GM23338 (cell line): Measurements from ENCODE around the gene PPP1R16B.

ENCODE experiments used
- CTCF ChIP-seq, 2 experiments: fragments of 200-600 bp in 1 of 2; sonication (generic) in 1 of 2; conservative IDR thresholded peaks; 2 replicates each; pipeline versions ENCODE4 v1.5.1 to v1.6.1; 2016 to 2017; ENCODE audit warnings: antibody characterized with exemption in 2 of 2, low read depth in 2 of 2, mild to moderate bottlenecking in 2 of 2, moderate library complexity in 1 of 2
- EZH2 ChIP-seq: fragments of 200-600 bp; sonication (generic); IDR thresholded peaks from one replicate; pipeline ENCODE4 v1.8.0; 2017; ENCODE audit warnings: antibody characterized with exemption, mild to moderate bottlenecking, low read depth; ENCODE audit not compliant: unreplicated experiment
- EZH2phosphoT487 ChIP-seq: fragments of 200-600 bp; sonication (generic); IDR thresholded peaks from one replicate; pipeline ENCODE4 v1.8.1; 2018; ENCODE audit warnings: antibody characterized with exemption; ENCODE audit not compliant: unreplicated experiment
- REST ChIP-seq: IDR thresholded peaks from one replicate; pipeline ENCODE4 v1.6.1; 2018; ENCODE audit warnings: antibody characterized with exemption; ENCODE audit not compliant: unreplicated experiment

DNA sequence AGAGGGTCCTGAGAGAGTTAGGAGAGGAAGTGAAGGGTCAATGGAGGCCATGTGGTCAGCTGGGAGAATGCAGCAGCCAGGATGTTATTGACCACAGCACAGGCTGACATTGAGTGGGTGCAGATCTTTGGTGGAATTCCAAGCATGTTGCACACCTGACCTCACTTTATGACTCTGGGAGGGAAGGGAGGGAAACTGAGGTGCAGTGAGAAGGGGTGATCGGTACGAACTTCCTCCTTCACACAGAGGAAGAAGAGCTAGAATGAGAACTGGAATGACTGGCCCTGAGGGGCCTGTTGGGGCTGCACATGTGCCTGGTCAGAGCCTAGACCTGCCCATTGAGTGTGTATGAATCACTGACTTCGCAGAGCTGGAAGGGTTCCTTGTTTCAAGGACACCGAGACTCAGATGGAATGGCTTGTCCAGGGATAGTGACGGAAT is 130.5 kb downstream of the PPP1R16B start:
- TF ChIP-seq CTCF (conservative IDR thresholded peaks at IDR 0.05; ENCODE audit: low read depth in 2 of 2) (no peak), EZH2 (no peak), REST (no peak), EZH2phosphoT487 (no peak)
